HepG2 (cell line): ENCODE measurements around the gene NME7. TPM values are rescaled to one million over a fixed set of nuclear protein-coding genes. Genes with fewer than 3 reads are reported as not detected.

Experiments used
- ATAC-seq: fragments of 200-7000 bp; cut with Tn5 transposase; 3 replicates; pipeline ENCODE4 v1.9.1; 2020; ENCODE audit warnings: mild to moderate bottlenecking, moderate library complexity
- BruUV-seq: library from RNA; stranded (reverse); fragments of 400-500 nt; replicated peaks from 2 replicates; lab custom pipeline; 2021; lab: Mats Ljungman, UMichigan
- CTCF ChIA-PET: fragments of 300-600 bp; formaldehyde crosslinking; extraction: SDS; loops from one replicate; lab custom pipeline; 2021; ENCODE audit warnings: low total read pairs, inconsistent platforms, low intra/inter-chr PET ratio; lab: Yijun Ruan, JAX
- POLR2A ChIA-PET: fragments of 350-600 bp; sonication (Branson Sonifier 250); formaldehyde crosslinking; loops from one replicate; lab custom pipeline; 2020; ENCODE audit warnings: antibody characterized with exemption, inconsistent platforms; lab: Yijun Ruan, JAX
- DNase-seq: peaks from one replicate; pipeline ENCODE4 v3.0.0-alpha.2; 2015; ENCODE audit warnings: low spot score
- FAIRE-seq: peaks from 3 replicates; lab custom pipeline; 2011; peaks lifted over from hg19 to GRCh38; lab: Jason Lieb, UNC
- H2AFZ ChIP-seq: one replicate; pipeline ENCODE4 v1.6.1; 2011; ENCODE audit warnings: low read length, inconsistent platforms
- H3K27ac ChIP-seq: fragments of 300-600 bp; 3 replicates; pipeline ENCODE4 v1.8.0; 2011; ENCODE audit warnings: mixed run types, mild to moderate bottlenecking, mixed read lengths, low read length, inconsistent platforms; ENCODE audit not compliant: insufficient read depth; ENCODE audit errors: extremely low read length
- H3K27me3 ChIP-seq, 2 experiments: fragments of 200-600 bp in 1 of 2; 2 replicates in 1 of 2; 3 replicates in 1 of 2; pipeline versions ENCODE4 v1.6.0 to v1.8.0; 2011; ENCODE audit warnings: low read length in 2 of 2, mild to moderate bottlenecking in 2 of 2, moderate library complexity in 2 of 2, inconsistent platforms in 1 of 2; ENCODE audit not compliant: insufficient read depth in 2 of 2, control insufficient read depth in 1 of 2
- H3K36me3 ChIP-seq, 2 experiments: fragments of 200-600 bp in 1 of 2; replicated peaks in 1 of 2; 2 replicates in 1 of 2; 3 replicates in 1 of 2; pipeline versions ENCODE4 v1.5.1 to v1.8.0; 2011; ENCODE audit warnings: low read length in 2 of 2, inconsistent platforms in 1 of 2; ENCODE audit not compliant: insufficient read depth in 2 of 2, control insufficient read depth in 1 of 2
- H3K4me1 ChIP-seq: 2 replicates; pipeline ENCODE4 v1.5.1; 2012; ENCODE audit warnings: low read length, inconsistent platforms; ENCODE audit not compliant: insufficient read depth
- H3K4me2 ChIP-seq: 2 replicates; pipeline ENCODE4 v1.6.0; 2011; ENCODE audit warnings: low read depth, low read length, inconsistent platforms
- H3K4me3 ChIP-seq, 3 experiments: fragments of 200-600 bp in 1 of 3; sonication (generic), shearing (Covaris generic) in 1 of 3; replicated peaks in 1 of 3; 2 replicates each; pipeline ENCODE4 v1.5.1; 2011 to 2016; ENCODE audit warnings: low read length in 3 of 3, inconsistent platforms in 2 of 3, low read depth in 2 of 3, mild to moderate bottlenecking in 2 of 3, control low read depth in 1 of 3, mixed read lengths in 1 of 3; ENCODE audit not compliant: insufficient read depth in 1 of 3
- H3K79me2 ChIP-seq: one replicate; pipeline ENCODE4 v1.6.1; 2011; ENCODE audit warnings: low read length, inconsistent platforms; ENCODE audit not compliant: insufficient read depth
- H3K9ac ChIP-seq: 2 replicates; pipeline ENCODE4 v1.6.0; 2011; ENCODE audit warnings: mild to moderate bottlenecking, low read depth, low read length, inconsistent platforms; ENCODE audit not compliant: insufficient read depth
- H3K9me3 ChIP-seq: 2 replicates; pipeline ENCODE4 v1.5.1; 2012; ENCODE audit warnings: mild to moderate bottlenecking, low read length
- H4K20me1 ChIP-seq: 2 replicates; pipeline ENCODE4 v1.6.0; 2011; ENCODE audit warnings: inconsistent platforms, mild to moderate bottlenecking, low read length, moderate library complexity; ENCODE audit not compliant: insufficient read depth
- CBFB ChIP-seq: sonication (generic); formaldehyde crosslinking; IDR thresholded peaks from 2 replicates; pipeline ENCODE4 v1.4.0; 2020; ENCODE audit warnings: missing genetic modification reagents
- CHD4 ChIP-seq: fragments of 200-600 bp; sonication (generic); IDR thresholded peaks from 2 replicates; pipeline ENCODE4 v1.7.0; 2017; ENCODE audit warnings: mild to moderate bottlenecking, low read length, borderline replicate concordance
- ELF3 ChIP-seq: IDR thresholded peaks from 2 replicates; pipeline ENCODE4 v1.6.1; 2016; ENCODE audit warnings: missing genetic modification reagents, missing compliant biosample characterization
- IRF2 ChIP-seq: IDR thresholded peaks from 2 replicates; pipeline ENCODE4 v1.6.1; 2018; ENCODE audit warnings: missing genetic modification reagents, missing compliant biosample characterization
- MAF1 ChIP-seq: sonication (generic); formaldehyde crosslinking; IDR thresholded peaks from 2 replicates; pipeline ENCODE4 v1.5.0; 2020; ENCODE audit warnings: missing genetic modification reagents, borderline replicate concordance
- MIER2 ChIP-seq: IDR thresholded peaks from 2 replicates; pipeline ENCODE4 v1.6.1; 2016; ENCODE audit warnings: missing biosample characterization, missing genetic modification reagents
- NRL ChIP-seq: sonication (generic); formaldehyde crosslinking; IDR thresholded peaks from 2 replicates; pipeline ENCODE4 v1.5.0; 2020; ENCODE audit warnings: missing genetic modification reagents, mild to moderate bottlenecking, moderate library complexity, borderline replicate concordance
- PITX1 ChIP-seq: sonication (generic); formaldehyde crosslinking; IDR thresholded peaks from 2 replicates; pipeline ENCODE4 v1.5.1; 2020; ENCODE audit warnings: mild to moderate bottlenecking, missing genetic modification reagents
- SETDB1 ChIP-seq: sonication (generic); formaldehyde crosslinking; IDR thresholded peaks from 2 replicates; pipeline ENCODE4 v1.5.1; 2020; ENCODE audit warnings: missing genetic modification reagents, mild to moderate bottlenecking, borderline replicate concordance
- YEATS2 ChIP-seq: sonication (generic); formaldehyde crosslinking; IDR thresholded peaks from 2 replicates; pipeline ENCODE4 v1.4.0; 2020; ENCODE audit warnings: missing genetic modification reagents, borderline replicate concordance
- WGBS: methylation state at CpG from one replicate; pipeline ENCODE4 v1.1.6; 2017; ENCODE audit warnings: low lambda C conversion rate; 5-methylcytosine and 5-hydroxymethylcytosine counted together
- in situ Hi-C: cut with HindIII; loops from 2 replicates; pipeline ENCODE4 v1.10.0; 2017; ENCODE audit warnings: low pct_unique_long_range_greater_than_20kb; ENCODE audit not compliant: extremely low pct_ligation_motif_present
- intact Hi-C: fragments of 100-400 bp; cut with micrococcal nuclease; formaldehyde crosslinking; loops from one replicate; pipeline ENCODE4 v1.10.0; 2022; ENCODE audit not compliant: unreplicated experiment
- polyA plus RNA-seq, 8 experiments: library from polyadenylated mRNA; depleted of rRNA in 3 of 8; stranded (reverse) in 7 of 8; unstranded in 1 of 8; fragments of >200 nt; fragmentation: Illumina TruSeq in 4 of 8; extraction: Trizol in 4 of 8; gene quantifications; 2 replicates each; pipeline versions ENCODE4 v1.2.1 to v1.2.3, GENCODE V29; 2011 to 2016; ENCODE audit warnings: low read depth in 4 of 8, missing spikeins in 1 of 8, mixed read lengths in 1 of 8; ENCODE audit not compliant: insufficient read depth in 1 of 8
- total RNA-seq, 5 experiments: library from RNA; depleted of rRNA; stranded (reverse); fragments of >200 nt; fragmentation: Illumina TruSeq; extraction: Trizol; gene quantifications; 2 replicates each; pipeline ENCODE4 v1.2.3, GENCODE V29; 2016; ENCODE audit warnings: low read depth in 1 of 5
- TF ChIP-seq, protein P1 (sequence below): IDR thresholded peaks from 2 replicates; pipeline ENCODE4 v1.6.1; 2012; ENCODE audit warnings: low read depth, low read length, improper control_type of control experiment
- TF ChIP-seq, protein P2 (sequence below): sonication (generic); formaldehyde crosslinking; IDR thresholded peaks from 2 replicates; pipeline ENCODE4 v1.4.0; 2020; ENCODE audit warnings: low read depth, mild to moderate bottlenecking, missing genetic modification reagents
- TF ChIP-seq, protein P3 (sequence below): fragments of 450-650 bp; IDR thresholded peaks from 2 replicates; pipeline ENCODE4 v1.6.1; 2016

The NME7 gene
- total and polyA plus RNA-seq, 2 of the 13 experiments (the other 11 are each of a cell fraction or from before 2014, with no cell fraction given) = 9.4 to 22.5 TPM

DNA sequence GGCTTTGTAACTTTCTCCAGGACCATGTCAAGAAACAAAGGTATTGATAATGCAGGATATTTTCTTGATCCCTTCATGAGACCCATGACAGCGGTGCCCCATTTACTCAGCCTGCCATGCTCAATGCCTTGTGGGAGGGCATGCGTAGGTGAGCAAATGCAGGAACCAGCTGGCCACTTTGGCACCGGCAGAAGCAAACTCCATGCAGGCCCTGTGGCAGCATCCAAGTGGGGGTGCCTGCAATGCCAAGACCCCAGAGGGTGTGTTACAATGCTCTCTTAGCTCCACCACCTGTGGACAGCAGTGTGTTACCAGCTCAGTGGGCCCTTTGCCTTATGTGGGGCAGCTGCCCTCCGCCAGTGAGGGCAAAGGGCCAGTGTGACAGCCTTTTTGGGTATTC is 153.0 kb downstream of the NME7 start:
- no peaks in the 10 kb centered on the region for H3K79me2 ChIP-seq
- H3K9me3 ChIP-seq = no peaks in the 10 kb centered on the region
- WGBS = 100% methylated on average over 2 of the region's 4 CpGs
- H4K20me1 ChIP-seq = no peaks in the 10 kb centered on the region
- no peak for FAIRE-seq
- no peaks in the 10 kb centered on the region; a peak in 1 of 5 replicates for H3K36me3 ChIP-seq
- H3K27ac ChIP-seq = no peak overlapping the region
- intact Hi-C loops = no loop called here
- in situ Hi-C loops = no loop called here
- H2AFZ ChIP-seq = no peak overlapping the region
- POLR2A ChIA-PET = no interaction called here
- no peaks in the 10 kb centered on the region for H3K4me1 ChIP-seq
- CTCF ChIA-PET = no interaction called here
- no peaks in the 10 kb centered on the region for H3K27me3 ChIP-seq
- no TSS peak for BruUV-seq
- no peak for DNase-seq
- ATAC-seq = no peak
- H3K9ac ChIP-seq = no peak overlapping the region
- H3K4me2 ChIP-seq = no peak overlapping the region
- H3K4me3 ChIP-seq = no peak overlapping the region
- TF ChIP-seq CBFB (CRISPR knock-in tag) = no peak
- TF ChIP-seq YEATS2 = no peak
- no peak for TF ChIP-seq ELF3 (CRISPR knock-in tag)
- no peak for TF ChIP-seq SETDB1 (CRISPR knock-in tag)
- TF ChIP-seq, protein P1, sequence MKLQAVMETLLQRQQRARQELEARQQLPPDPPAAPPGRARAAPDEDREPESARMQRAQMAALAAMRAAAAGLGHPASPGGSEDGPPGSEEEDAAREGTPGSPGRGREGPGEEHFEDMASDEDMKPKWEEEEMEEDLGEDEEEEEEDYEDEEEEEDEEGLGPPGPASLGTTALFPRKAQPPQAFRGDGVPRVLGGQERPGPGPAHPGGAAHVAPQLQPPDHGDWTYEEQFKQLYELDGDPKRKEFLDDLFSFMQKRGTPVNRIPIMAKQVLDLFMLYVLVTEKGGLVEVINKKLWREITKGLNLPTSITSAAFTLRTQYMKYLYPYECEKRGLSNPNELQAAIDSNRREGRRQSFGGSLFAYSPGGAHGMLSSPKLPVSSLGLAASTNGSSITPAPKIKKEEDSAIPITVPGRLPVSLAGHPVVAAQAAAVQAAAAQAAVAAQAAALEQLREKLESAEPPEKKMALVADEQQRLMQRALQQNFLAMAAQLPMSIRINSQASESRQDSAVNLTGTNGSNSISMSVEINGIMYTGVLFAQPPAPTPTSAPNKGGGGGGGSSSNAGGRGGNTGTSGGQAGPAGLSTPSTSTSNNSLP = no peak
- TF ChIP-seq MAF1 (CRISPR knock-in tag) = no peak

DNA sequence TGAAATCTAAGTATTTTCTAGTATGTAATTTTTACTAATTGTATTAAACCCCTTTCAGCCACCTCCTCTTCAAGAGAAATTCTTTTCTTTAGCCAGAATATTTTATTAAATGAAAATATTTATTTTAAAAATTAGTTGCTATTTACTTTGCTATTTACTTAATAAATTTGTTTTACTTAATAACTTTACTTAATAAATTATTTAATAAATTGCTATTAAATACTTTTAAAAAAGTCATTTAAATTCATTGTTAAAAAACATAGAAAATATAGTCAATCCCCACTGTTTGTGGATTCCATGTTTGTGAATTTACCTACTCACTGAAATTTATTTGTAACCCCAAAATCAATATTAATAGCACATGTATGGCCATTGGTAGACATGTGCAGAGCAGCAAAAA is 155.5 kb downstream of the NME7 start:
- no peaks in the 10 kb centered on the region; a peak in 1 of 5 replicates for H3K36me3 ChIP-seq
- no peaks in the 10 kb centered on the region for H3K27me3 ChIP-seq
- no peaks in the 10 kb centered on the region for H3K9me3 ChIP-seq
- CTCF ChIA-PET = no interaction called here
- no peak for FAIRE-seq
- no peaks in the 10 kb centered on the region for H3K79me2 ChIP-seq
- no peak overlapping the region for H3K9ac ChIP-seq
- no peak overlapping the region for H3K4me3 ChIP-seq
- POLR2A ChIA-PET = no interaction called here
- no peak for DNase-seq
- no peaks in the 10 kb centered on the region for H3K4me1 ChIP-seq
- H4K20me1 ChIP-seq = no peaks in the 10 kb centered on the region
- in situ Hi-C loops = no loop called here
- TF ChIP-seq CHD4 = no peak
- no peak for TF ChIP-seq PITX1 (CRISPR knock-in tag)
- no peak for TF ChIP-seq NRL (CRISPR knock-in tag)
- TF ChIP-seq MIER2 (CRISPR knock-in tag) = no peak
- TF ChIP-seq, protein P2, sequence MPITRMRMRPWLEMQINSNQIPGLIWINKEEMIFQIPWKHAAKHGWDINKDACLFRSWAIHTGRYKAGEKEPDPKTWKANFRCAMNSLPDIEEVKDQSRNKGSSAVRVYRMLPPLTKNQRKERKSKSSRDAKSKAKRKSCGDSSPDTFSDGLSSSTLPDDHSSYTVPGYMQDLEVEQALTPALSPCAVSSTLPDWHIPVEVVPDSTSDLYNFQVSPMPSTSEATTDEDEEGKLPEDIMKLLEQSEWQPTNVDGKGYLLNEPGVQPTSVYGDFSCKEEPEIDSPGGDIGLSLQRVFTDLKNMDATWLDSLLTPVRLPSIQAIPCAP = no peak
- TF ChIP-seq, protein P3, sequence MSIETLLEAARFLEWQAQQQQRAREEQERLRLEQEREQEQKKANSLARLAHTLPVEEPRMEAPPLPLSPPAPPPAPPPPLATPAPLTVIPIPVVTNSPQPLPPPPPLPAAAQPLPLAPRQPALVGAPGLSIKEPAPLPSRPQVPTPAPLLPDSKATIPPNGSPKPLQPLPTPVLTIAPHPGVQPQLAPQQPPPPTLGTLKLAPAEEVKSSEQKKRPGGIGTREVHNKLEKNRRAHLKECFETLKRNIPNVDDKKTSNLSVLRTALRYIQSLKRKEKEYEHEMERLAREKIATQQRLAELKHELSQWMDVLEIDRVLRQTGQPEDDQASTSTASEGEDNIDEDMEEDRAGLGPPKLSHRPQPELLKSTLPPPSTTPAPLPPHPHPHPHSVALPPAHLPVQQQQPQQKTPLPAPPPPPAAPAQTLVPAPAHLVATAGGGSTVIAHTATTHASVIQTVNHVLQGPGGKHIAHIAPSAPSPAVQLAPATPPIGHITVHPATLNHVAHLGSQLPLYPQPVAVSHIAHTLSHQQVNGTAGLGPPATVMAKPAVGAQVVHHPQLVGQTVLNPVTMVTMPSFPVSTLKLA = peak; percentile 44; the same call in 1 of the 2 replicates
- TF ChIP-seq IRF2 (CRISPR knock-in tag) = no peak
- no peak overlapping the region for H3K4me2 ChIP-seq
- H3K27ac ChIP-seq = no peak overlapping the region
- intact Hi-C loops = no loop called here
- BruUV-seq = no TSS peak
- H2AFZ ChIP-seq = no peak overlapping the region
- ATAC-seq = no peak
